H1 (cell line): ENCODE measurements around the gene CEP78. TPM values are rescaled to one million over a fixed set of nuclear protein-coding genes. Genes with fewer than 3 reads are reported as not detected.

Experiments
- CTCF ChIA-PET: fragments of 300-600 bp; sonication (Branson Sonifier 250); formaldehyde crosslinking; loops from one replicate; lab custom pipeline; 2021; ENCODE audit not compliant: partially characterized antibody; lab: Charles Lee
- POLR2A ChIA-PET: fragments of 300-600 bp; sonication (Branson Sonifier 250); formaldehyde crosslinking; loops from one replicate; lab custom pipeline; 2021; ENCODE audit warnings: inconsistent platforms; ENCODE audit not compliant: partially characterized antibody; lab: Charles Lee
- DNase-seq, 2 experiments: peaks; one replicate each; pipeline versions ENCODE4 v3.0.0 to v3.0.0-alpha.2; 2010 to 2022; ENCODE audit warnings: low spot score in 2 of 2, low read depth in 1 of 2, mixed read lengths in 1 of 2
- FAIRE-seq: peaks from 2 replicates; lab custom pipeline; 2011; peaks lifted over from hg19 to GRCh38; lab: Jason Lieb, UNC
- H2AFZ ChIP-seq: 2 replicates; pipeline ENCODE4 v1.8.1; 2012; ENCODE audit warnings: low read length, inconsistent platforms
- H2AK5ac ChIP-seq: 2 replicates; pipeline ENCODE4 v1.6.1; 2013; ENCODE audit warnings: low read depth, low read length
- H2BK120ac ChIP-seq: replicated peaks from 2 replicates; pipeline ENCODE3; 2013; ENCODE audit warnings: low read depth, low read length, inconsistent platforms
- H2BK12ac ChIP-seq: 2 replicates; pipeline ENCODE4 v1.6.1; 2013; ENCODE audit warnings: low read depth, low read length
- H2BK15ac ChIP-seq: 2 replicates; pipeline ENCODE4 v1.6.1; 2013; ENCODE audit warnings: low read length
- H2BK20ac ChIP-seq: 2 replicates; pipeline ENCODE4 v1.6.1; 2013; ENCODE audit warnings: low read length
- H2BK5ac ChIP-seq: 2 replicates; pipeline ENCODE4 v1.6.1; 2013; ENCODE audit warnings: low read depth, low read length
- H3K14ac ChIP-seq: 2 replicates; pipeline ENCODE4 v1.6.1; 2013; ENCODE audit warnings: inconsistent platforms; ENCODE audit not compliant: insufficient read length
- H3K18ac ChIP-seq: 2 replicates; pipeline ENCODE4 v1.6.1; 2013; ENCODE audit warnings: low read length; ENCODE audit errors: extremely low read depth
- H3K23ac ChIP-seq: 2 replicates; pipeline ENCODE4 v1.6.1; 2013; ENCODE audit warnings: inconsistent platforms; ENCODE audit not compliant: insufficient read length
- H3K23me2 ChIP-seq: 2 replicates; pipeline ENCODE4 v1.6.1; 2013; ENCODE audit warnings: low read depth, low read length
- H3K27ac ChIP-seq: 2 replicates; pipeline ENCODE4 v1.6.1; 2011; ENCODE audit warnings: low read depth, low read length, inconsistent platforms
- H3K27me3 ChIP-seq, 4 experiments: replicated peaks in 1 of 4; 1 replicate in 1 of 4; 2 replicates in 3 of 4; pipeline versions ENCODE4 v1.6.1 to v1.8.1; 2011 to 2013; ENCODE audit warnings: low read length in 3 of 4, mild to moderate bottlenecking in 3 of 4, inconsistent platforms in 2 of 4, mixed read lengths in 2 of 4, moderate library complexity in 1 of 4; ENCODE audit not compliant: control insufficient read depth in 3 of 4, insufficient read depth in 3 of 4; ENCODE audit errors: extremely low read depth in 1 of 4
- H3K36me3 ChIP-seq, 4 experiments: 2 replicates each; pipeline versions ENCODE4 v1.6.1 to v1.8.1; 2011 to 2013; ENCODE audit warnings: mild to moderate bottlenecking in 4 of 4, low read length in 3 of 4, moderate library complexity in 2 of 4, control low read depth in 1 of 4, inconsistent platforms in 1 of 4; ENCODE audit not compliant: insufficient read depth in 4 of 4, control insufficient read depth in 2 of 4
- H3K4ac ChIP-seq: replicated peaks from 2 replicates; pipeline ENCODE3; 2013; ENCODE audit warnings: low read length, low read depth, mixed read lengths, inconsistent platforms; ENCODE audit not compliant: insufficient read length
- H3K4me1 ChIP-seq, 4 experiments: replicated peaks in 1 of 4; 1 replicate in 1 of 4; 2 replicates in 3 of 4; pipeline versions ENCODE4 v1.6.1 to v1.8.1; 2011 to 2013; ENCODE audit warnings: low read length in 3 of 4, inconsistent platforms in 2 of 4, mixed read lengths in 1 of 4; ENCODE audit not compliant: insufficient read depth in 4 of 4, control insufficient read depth in 3 of 4
- H3K4me2 ChIP-seq, 2 experiments: 2 replicates each; pipeline versions ENCODE4 v1.6.1 to v1.8.1; 2011 to 2013; ENCODE audit warnings: low read depth in 2 of 2, low read length in 2 of 2, control low read depth in 1 of 2, inconsistent platforms in 1 of 2, mild to moderate bottlenecking in 1 of 2; ENCODE audit not compliant: insufficient read depth in 1 of 2
- H3K4me3 ChIP-seq, 4 experiments: fragments of 200-600, 300-600 bp in 1 of 4; sonication (generic), shearing (Covaris generic), sonication (Bioruptor Twin) in 1 of 4; 2 replicates each; pipeline versions ENCODE4 v1.5.1 to v1.8.1; 2011 to 2016; ENCODE audit warnings: low read length in 4 of 4, low read depth in 3 of 4, control low read depth in 2 of 4, inconsistent platforms in 2 of 4, mild to moderate bottlenecking in 2 of 4, mixed read lengths in 1 of 4, moderate library complexity in 1 of 4; ENCODE audit not compliant: insufficient read depth in 2 of 4; ENCODE audit errors: extremely low read depth in 1 of 4
- H3K56ac ChIP-seq: replicated peaks from 2 replicates; pipeline ENCODE3; 2013; ENCODE audit warnings: low read depth, mild to moderate bottlenecking, mixed read lengths, low read length, inconsistent platforms; ENCODE audit not compliant: insufficient read length
- H3K79me1 ChIP-seq: 2 replicates; pipeline ENCODE4 v1.6.1; 2013; ENCODE audit warnings: low read depth, low read length, control low read depth
- H3K79me2 ChIP-seq, 2 experiments: 2 replicates each; pipeline versions ENCODE4 v1.6.1 to v1.8.1; 2012 to 2013; ENCODE audit warnings: low read length in 2 of 2, mild to moderate bottlenecking in 2 of 2, inconsistent platforms in 1 of 2; ENCODE audit not compliant: insufficient read depth in 2 of 2, control insufficient read depth in 1 of 2
- H3K9ac ChIP-seq, 4 experiments: replicated peaks in 1 of 4; 1 replicate in 1 of 4; 2 replicates in 3 of 4; pipeline versions ENCODE4 v1.6.1 to v1.8.1; 2011 to 2013; ENCODE audit warnings: low read depth in 3 of 4, low read length in 3 of 4, control low read depth in 2 of 4, mild to moderate bottlenecking in 2 of 4, moderate library complexity in 2 of 4, inconsistent platforms in 1 of 4; ENCODE audit errors: extremely low read depth in 1 of 4
- H3K9me3 ChIP-seq, 2 experiments: 2 replicates each; pipeline versions ENCODE4 v1.6.1 to v1.8.1; 2012 to 2013; ENCODE audit warnings: mild to moderate bottlenecking in 2 of 2, moderate library complexity in 2 of 2, control low read depth in 1 of 2, inconsistent platforms in 1 of 2, low read depth in 1 of 2, low read length in 1 of 2, mixed read lengths in 1 of 2; ENCODE audit not compliant: insufficient read depth in 2 of 2
- H4K20me1 ChIP-seq, 2 experiments: replicated peaks in 1 of 2; 2 replicates each; pipeline versions ENCODE3 to v1.8.1; 2011 to 2013; ENCODE audit warnings: inconsistent platforms in 2 of 2, low read length in 2 of 2, mild to moderate bottlenecking in 1 of 2; ENCODE audit not compliant: insufficient read depth in 2 of 2, control insufficient read depth in 1 of 2
- H4K5ac ChIP-seq: 2 replicates; pipeline ENCODE4 v1.6.1; 2013; ENCODE audit warnings: low read length, low read depth, mixed read lengths, inconsistent platforms; ENCODE audit not compliant: insufficient read length
- H4K8ac ChIP-seq: 2 replicates; pipeline ENCODE4 v1.8.0; 2013; ENCODE audit warnings: mild to moderate bottlenecking, moderate library complexity, low read length, inconsistent platforms; ENCODE audit not compliant: insufficient read depth; ENCODE audit errors: extremely low read depth
- H4K91ac ChIP-seq: replicated peaks from 2 replicates; pipeline ENCODE3; 2013; ENCODE audit warnings: low read length, mixed read lengths, inconsistent platforms; ENCODE audit not compliant: insufficient read length
- CEBPB ChIP-seq: IDR thresholded peaks from 2 replicates; pipeline ENCODE4 v1.6.1; 2012; ENCODE audit warnings: low read depth, low read length
- CREB1 ChIP-seq: IDR thresholded peaks from 2 replicates; pipeline ENCODE4 v1.6.1; 2012; ENCODE audit warnings: inconsistent platforms
- GABPA ChIP-seq: IDR thresholded peaks from 2 replicates; pipeline ENCODE4 v1.6.1; 2011; ENCODE audit warnings: mild to moderate bottlenecking, low read length, moderate library complexity, borderline replicate concordance; ENCODE audit not compliant: insufficient read depth
- GTF2F1 ChIP-seq: IDR thresholded peaks from 2 replicates; pipeline ENCODE4 v1.6.1; 2012; ENCODE audit warnings: low read depth, low read length, improper control_type of control experiment, borderline replicate concordance
- NANOG ChIP-seq: IDR thresholded peaks from 2 replicates; pipeline ENCODE4 v1.6.1; 2011; ENCODE audit warnings: low read length, low read depth, mild to moderate bottlenecking, inconsistent platforms; ENCODE audit not compliant: insufficient read depth, poor library complexity, severe bottlenecking
- POLR2A ChIP-seq, 2 experiments: IDR thresholded peaks; 1 replicate in 1 of 2; 2 replicates in 1 of 2; pipeline ENCODE4 v1.6.1; 2011; ENCODE audit warnings: low read depth in 2 of 2, low read length in 2 of 2, mild to moderate bottlenecking in 2 of 2; ENCODE audit errors: control extremely low read depth in 1 of 2
- RXRA ChIP-seq: IDR thresholded peaks from 2 replicates; pipeline ENCODE4 v1.6.1; 2011; ENCODE audit warnings: low read depth, mild to moderate bottlenecking, low read length, moderate library complexity; ENCODE audit not compliant: insufficient read depth
- SP2 ChIP-seq: IDR thresholded peaks from 2 replicates; pipeline ENCODE4 v1.6.1; 2012; ENCODE audit warnings: mild to moderate bottlenecking, low read length, inconsistent platforms
- WGBS, 2 experiments: shearing (Covaris generic) in 1 of 2; methylation state at CpG; one replicate each; pipeline versions ENCODE4 v1.1.6 to v1.1.7; 2013 to 2015; ENCODE audit warnings: low lambda C conversion rate in 2 of 2, mixed read lengths in 2 of 2, inconsistent platforms in 1 of 2, low coverage in 1 of 2, missing lambda C conversion rate in 1 of 2; ENCODE audit not compliant: insufficient replicate concordance in 2 of 2, insufficient coverage in 1 of 2, insufficient read length in 1 of 2; ENCODE audit errors: extremely low coverage in 1 of 2, missing lambda C conversion rate in 1 of 2; 5-methylcytosine and 5-hydroxymethylcytosine counted together
- polyA plus RNA-seq, 7 experiments: library from polyadenylated mRNA; depleted of rRNA in 3 of 7; stranded (reverse) in 5 of 7; unstranded in 2 of 7; fragments of >200 nt in 5 of 7; fragments of 200-250 nt in 2 of 7; gene quantifications; 1 replicate in 5 of 7; 2 replicates in 1 of 7; 4 replicates in 1 of 7; pipeline versions ENCODE4 v1.2.1 to v1.2.3, GENCODE V29; 2011 to 2013; ENCODE audit warnings: missing spikeins in 2 of 7, mixed read lengths in 2 of 7
- total RNA-seq: library from RNA; stranded (reverse); fragmentation: NEBNext Ultra II Directional; extraction: Animal tissue kit (Norgen Biotek cat#: 25700); gene quantifications from 2 replicates; pipeline ENCODE4 v1.2.1, GENCODE V29; 2021

The CEP78 gene
- total and polyA plus RNA-seq, 2 of the 8 experiments (the other 6 are each of a cell fraction or from before 2014, with no cell fraction given) = 10.3 to 40.9 TPM

GRCh38 chr9:78188594-78188993 lies 47.3 kb upstream of the CEP78 start:
- Histone ChIP-seq H3K27me3 (no peaks in the 10 kb centered on the region), H4K8ac (no peak overlapping the region), H3K36me3 (no peaks in the 10 kb centered on the region), H2BK12ac (no peak overlapping the region), H3K9ac (no peak overlapping the region), H4K91ac (no peak overlapping the region), H3K56ac (no peak overlapping the region), H2BK15ac (no peak overlapping the region), H2BK20ac (no peak overlapping the region), H2BK5ac (no peak overlapping the region), H3K4me3 (no peak overlapping the region), H3K4me1 (no peaks in the 10 kb centered on the region), H3K9me3 (no peaks in the 10 kb centered on the region), H3K27ac (no peak overlapping the region), H3K79me1 (no peaks in the 10 kb centered on the region), H2BK120ac (no peak overlapping the region), H2AFZ (no peak overlapping the region), H3K4me2 (no peak overlapping the region), H2AK5ac (no peak overlapping the region), H3K23ac (no peak overlapping the region), H4K20me1 (no peaks in the 10 kb centered on the region), H3K23me2 (no peaks in the 10 kb centered on the region), H3K79me2 (no peaks in the 10 kb centered on the region), H3K18ac (no peak overlapping the region), H3K4ac (no peak overlapping the region), H4K5ac (no peak overlapping the region), H3K14ac (no peak overlapping the region)
- no peak for TF ChIP-seq POLR2A (IDR thresholded peaks at IDR 0.05; ENCODE audit: control extremely low read depth in 1 of 2, low read depth in 2 of 2, low read length in 2 of 2)
- TF ChIP-seq CEBPB = no peak
- no peak for TF ChIP-seq NANOG
- TF ChIP-seq SP2 = no peak
- no peak for TF ChIP-seq GTF2F1
- TF ChIP-seq GABPA = no peak
- TF ChIP-seq RXRA = no peak
- no peak for TF ChIP-seq CREB1
- no peak for FAIRE-seq
- WGBS, 2 experiments = 95% methylated on average over 1 of the region's 1 CpG; no CpG with 5 or more reads in 1 of the 2 experiments
- POLR2A ChIA-PET = interaction anchor here (2.2 kb wide), 1 partner anchor 108 kb away, joined by 6 read pairs; the partner anchor contains the start of gene PSAT1
- CTCF ChIA-PET = no interaction called here
- no peak for DNase-seq
